Measurements from ENCODE around the gene ALDH5A1.

Gene ALDH5A1

GRCh38 chr6:24524805-24525204 is 30.0 kb downstream of the ALDH5A1 start:
- DNase-seq (ENCODE audit: low read depth) = no peak

GRCh38 chr6:24529985-24530384 is 35.2 kb downstream of the ALDH5A1 start:
- no peak for DNase-seq (ENCODE audit: low read depth)

GRCh38 chr6:24534329-24534728 is 39.6 kb downstream of the ALDH5A1 start:
- DNase-seq (ENCODE audit: low read depth) = no peak

DNA sequence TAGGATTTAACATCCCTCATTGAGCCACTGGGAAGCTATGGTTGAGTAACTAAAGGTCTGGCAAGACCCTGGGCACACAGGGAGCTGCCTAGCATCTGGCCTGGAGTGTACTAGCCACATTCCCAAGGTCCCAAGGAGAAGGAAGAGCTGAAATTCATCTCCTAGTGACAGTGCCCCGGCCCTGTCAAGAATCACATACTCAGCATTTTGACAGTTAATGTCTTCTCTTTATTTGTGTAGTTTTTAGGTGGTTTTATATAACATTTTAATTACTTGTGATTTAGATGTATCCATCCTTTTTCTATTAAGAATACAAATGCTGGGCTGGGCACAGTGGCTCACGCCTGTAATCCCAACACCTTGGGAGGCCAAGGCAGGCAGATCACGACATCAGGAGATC is 40.4 kb downstream of the ALDH5A1 start:
- DNase-seq (ENCODE audit: low read depth) = no peak

GRCh38 chr6:24536466-24536865 is 41.7 kb downstream of the ALDH5A1 start:
- no peak for DNase-seq (ENCODE audit: low read depth)

DNA sequence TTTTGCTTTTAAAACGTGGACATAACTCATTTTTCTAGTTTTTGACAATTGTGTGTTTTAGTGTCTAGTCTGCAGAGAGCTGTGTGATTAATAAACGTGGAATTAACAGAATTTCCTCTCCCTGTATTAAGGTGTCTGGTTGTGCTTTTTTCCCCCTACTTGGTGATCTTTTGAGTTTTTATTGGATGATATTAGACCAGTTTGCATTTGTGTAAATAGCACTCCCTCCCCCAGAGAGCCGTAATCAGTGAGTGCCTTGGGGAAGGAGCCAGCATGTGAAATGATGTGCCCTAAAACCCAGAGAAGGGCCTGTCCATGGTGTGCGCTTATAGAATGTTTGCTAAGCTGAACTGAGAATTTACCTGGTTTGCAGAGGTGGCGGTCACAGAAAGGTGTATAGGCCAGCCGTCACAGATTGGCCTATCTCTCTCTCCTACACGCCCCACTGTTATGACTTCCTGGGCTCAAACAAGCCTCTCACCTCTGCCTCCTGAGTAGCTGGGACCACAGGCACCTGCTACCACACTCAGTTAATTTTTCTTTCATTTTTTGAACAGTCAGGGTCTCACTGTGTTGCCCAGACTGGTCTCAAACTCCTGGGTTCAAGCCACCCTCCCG is 42.4 kb downstream of the ALDH5A1 start:
- no peak for DNase-seq (ENCODE audit: low read depth)

DNA sequence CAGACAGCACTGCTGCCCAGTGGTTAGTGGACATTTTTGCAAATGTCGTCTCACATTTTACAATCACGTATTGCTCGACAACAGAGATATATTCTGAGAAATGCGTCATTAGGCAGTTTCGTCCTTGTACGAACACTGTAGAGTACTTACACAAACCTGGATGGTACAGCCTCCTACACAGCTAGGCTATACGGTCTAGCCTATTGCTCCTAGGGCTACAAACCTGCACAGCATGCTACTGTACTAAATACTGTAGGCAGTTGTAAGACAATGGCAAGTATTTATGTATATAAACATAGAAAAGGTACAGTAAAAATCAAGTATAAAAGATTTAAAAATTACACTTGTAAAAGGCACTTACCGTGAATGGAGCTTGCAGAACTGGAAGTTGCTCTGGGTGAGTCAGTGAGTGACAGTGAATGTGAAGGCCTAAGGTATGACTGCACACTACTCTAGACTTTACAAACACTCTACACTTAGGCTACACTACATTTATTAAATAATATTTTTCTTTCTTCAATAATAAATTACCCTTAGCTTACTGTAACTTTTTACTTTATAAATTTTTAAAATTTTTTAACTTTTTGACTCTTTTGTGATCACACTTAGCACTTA is 43.1 kb downstream of the ALDH5A1 start:
- no peak for DNase-seq (ENCODE audit: low read depth)

- DNase-seq (ENCODE audit: low read depth) = no peak
Measured at GRCh38 chr6:24539416-24539815, 44.6 kb downstream of the ALDH5A1 start.

DNA sequence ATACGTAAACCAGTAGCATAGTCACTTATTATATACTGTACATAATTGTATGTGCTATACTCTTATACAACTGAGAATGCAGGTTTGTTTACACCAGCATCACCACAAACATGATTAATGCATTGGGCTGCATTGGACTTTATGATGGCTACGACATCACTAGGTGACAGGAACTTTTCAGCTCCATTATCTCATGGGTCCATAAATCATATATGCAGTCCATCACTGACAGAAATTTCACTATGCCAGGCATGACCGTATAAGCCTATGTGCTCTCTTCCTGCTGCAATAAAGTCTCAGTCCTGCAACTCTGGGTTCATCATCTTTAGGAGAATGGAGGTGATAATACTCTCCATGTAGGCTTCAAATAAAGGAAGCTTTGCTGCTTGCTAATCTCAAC is 45.4 kb downstream of the ALDH5A1 start:
- DNase-seq (ENCODE audit: low read depth) = no peak

GRCh38 chr6:24543683-24544082 is 48.9 kb downstream of the ALDH5A1 start:
- no peak for DNase-seq (ENCODE audit: low read depth)

DNA sequence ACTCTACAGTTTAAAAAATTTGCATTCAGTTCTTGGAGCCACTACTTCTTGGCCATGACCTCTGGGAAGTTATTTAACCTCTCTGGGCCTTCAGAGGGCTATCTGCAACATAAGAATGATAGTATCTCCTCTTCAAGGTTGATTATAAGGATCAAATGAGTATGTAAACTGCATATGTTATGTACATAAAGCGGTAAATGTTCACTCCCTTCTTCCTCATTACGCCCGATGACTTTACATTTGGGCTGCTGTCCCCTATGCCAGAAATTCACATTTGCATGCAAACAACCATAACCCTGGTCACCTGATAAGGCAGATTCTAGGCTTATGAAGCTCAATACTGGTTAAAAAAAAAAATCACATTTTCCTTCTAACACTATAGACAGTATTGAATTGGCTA is 50.4 kb downstream of the ALDH5A1 start:
- no peak for DNase-seq (ENCODE audit: low read depth)

DNA sequence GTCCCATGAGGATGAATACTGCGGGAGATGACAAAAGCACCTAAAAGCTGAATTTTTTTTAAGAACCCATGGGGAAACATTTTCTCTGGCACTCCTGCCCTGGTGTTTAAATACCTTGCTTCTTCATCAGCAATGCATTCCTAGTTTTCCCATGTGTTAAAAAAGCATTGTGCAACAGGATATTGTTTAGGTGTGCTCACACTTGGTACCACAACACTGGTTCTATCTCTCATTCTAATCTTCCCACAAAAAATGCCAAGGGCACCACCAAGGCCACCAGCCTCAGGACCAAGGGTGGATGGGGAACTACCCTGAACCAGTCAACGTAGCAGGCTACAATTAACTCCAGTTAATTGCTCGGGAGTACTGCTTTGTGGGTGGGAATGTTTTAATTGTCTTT is 50.9 kb downstream of the ALDH5A1 start:
- DNase-seq (ENCODE audit: low read depth) = no peak

GRCh38 chr6:24546439-24546838 is 51.7 kb downstream of the ALDH5A1 start:
- DNase-seq (ENCODE audit: low read depth) = no peak

GRCh38 chr6:24547243-24547642 is 52.5 kb downstream of the ALDH5A1 start:
- peak; percentile 22 for DNase-seq (ENCODE audit: low read depth)

DNA sequence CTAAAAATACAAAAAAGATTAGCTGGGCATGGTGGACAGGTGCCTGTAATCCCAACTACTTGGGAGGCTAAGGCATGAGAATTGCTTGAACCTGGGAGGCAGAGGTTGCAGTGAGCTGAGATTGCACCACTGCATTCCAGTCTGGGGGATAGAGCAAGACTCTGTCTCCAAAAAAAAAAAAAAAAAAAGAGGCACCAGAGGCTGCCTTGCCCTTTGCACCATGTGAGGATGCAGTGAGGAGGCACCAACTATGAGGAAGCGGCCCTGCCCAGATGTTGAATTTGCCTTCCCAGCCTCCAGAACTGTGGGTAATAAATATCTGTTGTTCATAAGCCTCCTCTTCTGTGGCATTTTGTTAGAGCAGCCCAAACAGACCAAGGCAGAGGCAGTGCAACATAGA is 54.4 kb downstream of the ALDH5A1 start:
- no peak for DNase-seq (ENCODE audit: low read depth)

- no peak for DNase-seq (ENCODE audit: low read depth)
Measured at GRCh38 chr6:24549674-24550353, 55.0 kb downstream of the ALDH5A1 start.

GRCh38 chr6:24551139-24551538 is 56.4 kb downstream of the ALDH5A1 start:
- DNase-seq (ENCODE audit: low read depth) = no peak

GRCh38 chr6:24554474-24554873 is 59.7 kb downstream of the ALDH5A1 start:
- DNase-seq (ENCODE audit: low read depth) = no peak

DNA sequence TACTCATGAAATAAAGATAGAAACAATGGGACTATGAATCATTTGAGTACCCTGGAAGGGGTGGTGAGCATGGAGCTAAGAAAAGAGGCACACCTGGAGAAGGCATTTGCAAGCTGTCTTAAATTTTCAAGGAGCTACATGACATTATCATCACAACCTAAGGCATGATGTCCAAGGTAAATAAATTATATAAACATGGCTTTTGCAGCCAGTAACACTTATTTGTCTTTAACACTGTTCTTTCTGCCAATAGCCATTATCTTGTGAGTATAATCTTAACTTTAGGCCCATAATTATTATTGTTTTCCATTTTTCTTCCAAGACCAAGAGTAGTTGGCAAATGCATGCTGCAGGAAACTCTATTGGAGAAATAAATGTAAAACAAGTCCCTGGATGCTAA is 63.7 kb downstream of the ALDH5A1 start:
- DNase-seq (ENCODE audit: low read depth) = no peak

DNA sequence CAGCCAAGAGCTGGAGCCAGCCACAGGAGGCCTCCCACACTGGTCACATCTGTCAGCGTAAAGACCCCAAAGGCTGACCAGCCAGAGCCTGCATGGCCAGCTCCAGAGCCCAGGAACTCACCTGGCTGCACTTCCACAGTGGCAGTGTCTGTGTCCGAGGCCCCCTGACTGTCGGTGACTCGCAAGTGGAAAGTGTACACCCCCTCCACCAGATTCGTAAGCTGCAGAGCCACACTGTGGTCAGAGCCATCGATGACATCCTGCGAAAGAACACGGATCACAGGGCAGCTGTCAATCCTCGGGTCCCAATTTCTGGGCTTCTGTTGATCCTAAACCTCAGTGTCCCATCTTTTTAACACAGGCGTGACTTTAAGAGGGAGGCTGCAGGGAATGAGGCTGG is 69.3 kb downstream of the ALDH5A1 start:
- DNase-seq (ENCODE audit: low read depth) = no peak

DNA sequence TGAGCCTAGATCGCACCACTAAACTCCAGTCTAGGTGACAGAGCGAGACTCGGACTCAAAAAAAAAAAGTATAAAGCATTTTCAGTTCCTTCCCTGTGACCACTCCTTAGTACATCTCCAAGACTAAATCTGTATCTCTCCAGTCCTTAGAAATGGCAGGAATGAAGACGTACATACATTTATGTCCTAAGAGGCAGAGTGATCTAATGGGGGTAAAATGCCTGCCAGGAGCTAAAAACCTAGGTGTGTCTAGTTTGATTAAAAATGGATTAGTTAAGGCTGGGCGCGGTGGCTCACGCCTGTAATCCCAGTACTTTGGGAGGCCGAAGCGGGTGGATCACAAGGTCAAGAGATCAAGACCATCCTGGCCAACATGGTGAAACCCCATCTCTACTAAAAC is 70.4 kb downstream of the ALDH5A1 start:
- DNase-seq (ENCODE audit: low read depth) = no peak

DNA sequence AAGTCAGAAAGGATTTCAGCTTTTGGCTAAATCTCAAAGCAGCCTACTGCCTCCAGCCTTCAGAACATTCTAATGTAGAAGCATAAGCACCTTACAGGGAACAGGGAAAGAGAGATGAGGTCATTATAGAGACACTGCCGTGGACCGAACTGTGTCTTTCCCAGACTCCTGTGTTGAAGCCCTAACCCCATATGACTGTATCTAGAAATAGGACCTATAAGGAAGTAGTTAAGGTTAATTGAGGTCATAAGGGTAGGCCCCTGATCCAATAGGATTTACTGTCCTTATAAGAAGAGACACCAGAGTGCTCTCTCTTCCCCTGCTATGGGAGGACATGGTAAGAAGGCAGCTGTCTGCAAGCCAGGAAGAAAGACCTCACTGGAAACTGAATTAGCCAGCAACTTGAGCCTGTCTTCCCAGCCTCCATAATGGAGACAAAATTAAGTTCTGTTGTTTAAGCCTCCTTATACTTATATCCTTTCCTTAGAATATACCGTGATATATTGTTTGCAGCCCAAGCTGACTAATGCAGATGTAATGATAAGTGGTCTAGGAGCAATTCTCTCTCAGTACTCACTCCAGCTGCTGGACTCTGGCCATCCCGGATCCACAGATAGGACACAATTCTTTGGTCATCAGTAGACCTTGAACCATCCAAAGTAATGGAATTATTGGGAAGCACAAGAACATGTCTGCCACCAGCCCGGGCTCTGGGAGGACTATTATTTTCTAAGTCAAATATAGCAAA is 71.4 kb downstream of the ALDH5A1 start:
- DNase-seq (ENCODE audit: low read depth) = no peak

- no peak for DNase-seq (ENCODE audit: low read depth)
Measured at GRCh38 chr6:24568683-24569082, 73.9 kb downstream of the ALDH5A1 start.
